Peyer's patch (tissue), 4 donors: Measurements from ENCODE around the gene CDKAL1.

Experiments used
- CTCF ChIP-seq, 6 experiments: fragments of 450-650 bp in 4 of 6; fragments of 200-600 bp in 2 of 6; sonication (generic) in 1 of 6; IDR thresholded peaks; one replicate each; pipeline ENCODE4 v1.5.1; 2017 to 2019; ENCODE audit warnings: antibody characterized with exemption in 6 of 6, mild to moderate bottlenecking in 3 of 6, moderate library complexity in 1 of 6
- POLR2A ChIP-seq, 2 donors: fragments of 450-650 bp; IDR thresholded peaks; one replicate each; pipeline ENCODE4 v1.5.1; 2017; ENCODE audit warnings: antibody characterized with exemption in 2 of 2, mild to moderate bottlenecking in 2 of 2, moderate library complexity in 2 of 2

- no peak for TF ChIP-seq CTCF (IDR thresholded peaks at IDR 0.05)
- TF ChIP-seq POLR2A (IDR thresholded peaks at IDR 0.05) = no peak
Measured at GRCh38 chr6:21075986-21076385, 541.7 kb downstream of the CDKAL1 start.
